Fibroblast of the aortic adventitia (primary cell): Measurements from ENCODE around the gene SETD3. TPM values are rescaled to one million over a fixed set of nuclear protein-coding genes. Genes with fewer than 3 reads are reported as not detected.

Source experiments
- DNase-seq: peaks from one replicate; pipeline ENCODE4 v3.0.0-alpha.2; 2010; ENCODE audit warnings: low read depth
- H3K4me3 ChIP-seq: 2 replicates; pipeline ENCODE4 v1.5.1; 2011; ENCODE audit warnings: low read depth, mild to moderate bottlenecking, control low read depth, low read length, moderate library complexity
- total RNA-seq: library from RNA; depleted of rRNA; stranded (reverse); fragments of >200 nt; gene quantifications from 2 replicates; pipeline ENCODE4 v1.2.3, GENCODE V29; 2012; ENCODE audit warnings: low replicate concordance
- TF ChIP-seq, protein P1 (sequence below): IDR thresholded peaks from 2 replicates; pipeline ENCODE4 v1.5.1; 2011; ENCODE audit warnings: mild to moderate bottlenecking, low read length, control low read depth, inconsistent platforms; ENCODE audit not compliant: insufficient read depth

Gene SETD3
- total RNA-seq, 1 donor, result 47.6 TPM

DNA sequence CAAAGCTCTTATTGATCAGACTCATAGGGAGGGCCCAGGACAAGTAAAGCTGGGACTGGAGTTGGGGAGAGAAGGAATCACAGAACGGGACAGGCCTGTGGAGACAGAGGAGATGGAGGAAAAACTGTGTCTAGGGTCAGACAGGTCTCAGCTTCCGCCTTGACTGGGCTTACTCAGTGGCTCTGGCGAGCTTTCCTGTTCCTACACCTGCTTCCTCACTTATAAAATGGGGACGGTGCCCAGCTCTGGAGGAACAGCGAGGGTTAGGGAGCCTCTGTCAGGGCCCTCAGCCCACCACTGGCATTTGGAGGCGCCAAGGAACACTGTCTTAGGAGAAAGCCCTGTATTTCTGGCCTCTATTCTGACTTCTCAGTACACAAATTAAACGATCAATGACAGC, 34.7 kb downstream of the SETD3 start:
- no peak overlapping the region for H3K4me3 ChIP-seq
- no peak for DNase-seq
- TF ChIP-seq, protein P1, sequence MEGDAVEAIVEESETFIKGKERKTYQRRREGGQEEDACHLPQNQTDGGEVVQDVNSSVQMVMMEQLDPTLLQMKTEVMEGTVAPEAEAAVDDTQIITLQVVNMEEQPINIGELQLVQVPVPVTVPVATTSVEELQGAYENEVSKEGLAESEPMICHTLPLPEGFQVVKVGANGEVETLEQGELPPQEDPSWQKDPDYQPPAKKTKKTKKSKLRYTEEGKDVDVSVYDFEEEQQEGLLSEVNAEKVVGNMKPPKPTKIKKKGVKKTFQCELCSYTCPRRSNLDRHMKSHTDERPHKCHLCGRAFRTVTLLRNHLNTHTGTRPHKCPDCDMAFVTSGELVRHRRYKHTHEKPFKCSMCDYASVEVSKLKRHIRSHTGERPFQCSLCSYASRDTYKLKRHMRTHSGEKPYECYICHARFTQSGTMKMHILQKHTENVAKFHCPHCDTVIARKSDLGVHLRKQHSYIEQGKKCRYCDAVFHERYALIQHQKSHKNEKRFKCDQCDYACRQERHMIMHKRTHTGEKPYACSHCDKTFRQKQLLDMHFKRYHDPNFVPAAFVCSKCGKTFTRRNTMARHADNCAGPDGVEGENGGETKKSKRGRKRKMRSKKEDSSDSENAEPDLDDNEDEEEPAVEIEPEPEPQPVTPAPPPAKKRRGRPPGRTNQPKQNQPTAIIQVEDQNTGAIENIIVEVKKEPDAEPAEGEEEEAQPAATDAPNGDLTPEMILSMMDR, result no peak

DNA sequence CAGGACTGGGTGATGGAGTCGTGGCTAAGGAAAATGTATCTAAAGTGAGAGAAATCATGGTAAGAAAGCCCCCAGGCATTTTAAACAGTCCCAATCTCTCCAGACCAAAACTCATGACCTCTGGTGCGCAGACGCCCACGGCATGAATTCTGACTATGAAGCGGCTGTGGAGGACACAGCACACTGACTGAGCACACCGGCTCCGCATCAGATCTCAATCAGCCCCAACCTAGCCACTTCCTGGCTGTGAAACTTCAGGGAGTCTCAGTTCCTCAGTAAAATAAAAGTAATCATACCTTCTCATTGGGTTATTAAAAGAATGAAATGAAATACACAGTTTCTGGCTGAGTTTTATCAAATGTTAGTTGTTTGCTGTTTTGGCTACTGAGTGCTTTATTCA, 38.7 kb downstream of the SETD3 start:
- no peak for DNase-seq
- TF ChIP-seq, protein P1, result no peak
- no peak overlapping the region for H3K4me3 ChIP-seq

DNA sequence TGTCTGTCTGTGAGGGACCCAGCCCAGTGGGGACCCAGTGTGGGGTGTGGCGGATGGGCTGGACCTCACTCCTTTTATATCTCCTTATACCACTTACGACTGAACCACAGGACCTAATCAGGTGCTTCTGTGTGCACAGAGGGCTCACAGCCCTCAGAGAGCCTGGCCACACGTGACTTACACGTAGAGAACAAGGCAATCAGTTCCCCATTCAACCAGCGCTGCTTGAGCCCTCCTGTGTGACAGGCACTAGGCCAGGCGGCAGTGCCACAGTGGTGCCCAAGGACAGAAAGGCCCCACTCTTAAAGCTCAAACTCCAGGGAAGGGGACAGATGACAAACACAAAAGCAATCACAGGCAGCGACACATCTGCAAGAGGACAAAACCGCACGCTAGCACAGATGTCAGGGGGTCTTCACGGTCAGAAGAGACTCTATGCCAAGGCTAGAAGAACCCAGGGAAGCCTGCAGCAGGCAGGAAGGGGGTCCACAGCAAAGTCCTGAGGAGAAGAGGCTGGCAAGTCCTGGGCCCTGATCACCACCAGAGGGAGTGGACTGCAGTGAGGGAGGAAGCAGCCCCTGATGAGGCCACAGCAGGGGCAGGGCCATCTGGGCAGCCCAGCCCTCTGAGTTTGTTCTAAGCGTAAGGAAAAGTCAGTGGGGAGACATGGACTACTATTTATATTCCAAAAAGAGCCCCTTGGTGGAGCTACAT, 39.3 kb downstream of the SETD3 start:
- no peak overlapping the region for H3K4me3 ChIP-seq
- TF ChIP-seq, protein P1, result no peak
- no peak for DNase-seq

DNA sequence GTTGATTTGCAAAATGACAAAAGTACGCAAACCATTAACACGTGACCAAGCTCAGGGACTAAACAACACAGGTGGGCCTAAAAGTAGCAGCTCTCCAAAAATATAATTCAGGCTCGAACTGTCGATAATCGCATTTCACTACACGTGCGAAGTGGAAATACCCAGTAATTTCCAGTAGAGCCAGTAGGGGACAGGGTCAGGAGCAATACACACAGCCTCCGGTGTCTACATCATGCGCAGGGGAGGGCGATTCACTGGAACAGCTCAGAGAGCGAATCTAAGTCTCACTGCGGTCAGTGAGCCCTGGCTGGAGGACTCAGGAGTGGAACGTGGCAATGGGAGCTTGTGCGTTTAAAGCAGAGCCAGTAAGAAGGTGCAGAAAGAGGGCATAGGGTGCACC, 40.4 kb downstream of the SETD3 start:
- no peak overlapping the region for H3K4me3 ChIP-seq
- no peak for DNase-seq
- TF ChIP-seq, protein P1, result no peak

DNA sequence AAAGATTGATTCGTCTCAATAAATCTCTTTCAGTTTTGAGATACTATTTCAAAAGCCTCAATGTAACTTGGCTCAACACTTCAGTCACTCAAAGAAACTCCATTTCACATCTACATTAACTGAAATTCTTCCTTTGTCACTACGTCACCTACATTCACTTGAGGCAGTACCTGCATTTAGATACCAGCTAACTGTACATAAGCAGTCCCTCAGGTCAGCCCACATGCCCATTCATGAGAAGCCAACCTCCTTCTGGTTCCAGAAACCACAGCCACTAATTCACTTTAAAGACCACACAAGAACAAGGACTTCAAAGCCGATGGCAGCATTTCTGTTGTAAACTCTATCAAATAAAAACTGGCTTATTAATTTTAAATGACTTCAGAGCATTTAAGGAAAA, 43.0 kb downstream of the SETD3 start:
- H3K4me3 ChIP-seq, result no peak overlapping the region
- no peak for DNase-seq
- TF ChIP-seq, protein P1, result no peak

DNA sequence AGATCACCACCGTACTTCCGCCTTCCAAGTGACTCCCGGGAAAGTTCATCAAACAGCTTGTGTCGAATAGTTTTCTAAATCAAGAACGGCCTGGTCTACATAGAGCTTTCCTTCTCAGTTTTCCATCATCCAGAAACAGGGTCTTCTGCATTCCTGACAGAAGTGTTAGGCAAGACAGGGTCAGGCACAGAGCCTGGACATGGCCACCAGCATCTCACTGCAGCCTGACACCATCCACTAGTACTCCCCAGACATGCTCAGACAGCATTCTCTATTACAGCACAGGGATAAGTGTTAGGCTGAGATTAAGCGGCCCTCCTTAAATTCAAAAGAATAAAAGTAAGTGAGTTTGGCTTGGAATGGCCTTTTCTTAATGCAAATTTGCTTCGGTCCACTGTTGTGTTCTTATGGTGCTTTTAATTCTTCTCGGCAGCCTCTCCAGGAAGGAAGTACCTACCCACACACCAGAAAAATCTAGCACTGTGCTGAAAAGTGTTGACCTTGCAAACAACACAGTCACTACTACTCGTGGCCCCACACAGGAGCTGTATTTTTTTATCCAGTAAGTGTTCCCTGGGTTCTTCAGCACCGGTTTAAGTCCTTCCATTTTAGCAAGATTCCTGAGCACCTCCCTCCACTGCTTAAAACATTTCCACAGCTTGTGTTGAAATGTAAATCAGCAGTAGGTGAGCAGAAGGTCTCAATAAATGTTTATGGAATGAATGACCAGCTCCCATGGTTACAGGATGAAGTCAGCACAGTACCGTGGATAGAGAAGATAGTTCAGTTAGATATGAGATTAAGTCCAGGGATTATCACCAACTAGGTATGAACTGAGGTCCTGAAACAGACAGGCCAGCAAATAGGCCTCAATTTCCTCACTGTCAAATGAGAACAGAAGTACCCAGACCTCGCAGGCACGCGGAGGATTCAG, 44.1 kb downstream of the SETD3 start:
- H3K4me3 ChIP-seq, result no peak overlapping the region
- DNase-seq, result no peak
- TF ChIP-seq, protein P1, result no peak
